Measurements from ENCODE around the gene CHRNA9.
"Not testable (repeated sequence)": the region's sequence is repeated elsewhere in the genome, so short reads cannot be mapped to it uniquely, and the experiment has no call there.

GRCh38 chr4:40392241-40392640 is 57.1 kb downstream of the CHRNA9 start:
- not testable (repeated sequence) for TF ChIP-seq CTCF, POLR2A (IDR thresholded peaks at IDR 0.05)
